HG03175 (cell line): ENCODE measurements around the gene SLC25A41.
"Not testable (repeated sequence)": the region's sequence is repeated elsewhere in the genome, so short reads cannot be mapped to it uniquely, and the experiment has no call there.

Experiments
- ATAC-seq: cut with Tn5 transposase; IDR thresholded peaks from one replicate; pipeline ENCODE4 v1.9.1; 2021; ENCODE audit warnings: mild to moderate bottlenecking, moderate library complexity; ENCODE audit not compliant: unreplicated experiment

SLC25A41 gene

GRCh38 chr19:6412447-6413091 lies 21.0 kb downstream of the SLC25A41 start:
- ATAC-seq: no peak

- ATAC-seq: no peak
These were observed 21.5 kb downstream of the SLC25A41 start for GRCh38 chr19:6412061-6412446.

- ATAC-seq: no peak
These were observed 24.2 kb downstream of the SLC25A41 start for GRCh38 chr19:6409346-6409745.

DNA sequence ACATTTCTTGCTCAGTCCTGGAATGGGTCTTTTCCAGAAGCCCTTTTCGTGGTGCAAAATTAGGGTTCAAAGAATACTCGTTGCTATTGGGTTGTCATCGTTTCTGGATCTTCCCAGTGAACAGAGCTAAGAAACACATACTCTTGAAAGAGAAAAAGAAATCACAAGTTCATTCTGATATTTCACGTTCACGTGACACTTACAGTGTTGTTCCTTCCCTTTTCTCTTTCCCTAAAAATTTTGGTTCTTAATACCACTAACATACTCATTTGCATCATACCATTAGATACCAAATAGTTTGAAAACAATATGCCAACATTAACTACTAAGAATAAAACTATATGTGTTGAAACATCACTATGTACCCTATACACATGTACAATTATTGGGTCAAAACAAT lies 27.2 kb downstream of the SLC25A41 start:
- no peak for ATAC-seq

DNA sequence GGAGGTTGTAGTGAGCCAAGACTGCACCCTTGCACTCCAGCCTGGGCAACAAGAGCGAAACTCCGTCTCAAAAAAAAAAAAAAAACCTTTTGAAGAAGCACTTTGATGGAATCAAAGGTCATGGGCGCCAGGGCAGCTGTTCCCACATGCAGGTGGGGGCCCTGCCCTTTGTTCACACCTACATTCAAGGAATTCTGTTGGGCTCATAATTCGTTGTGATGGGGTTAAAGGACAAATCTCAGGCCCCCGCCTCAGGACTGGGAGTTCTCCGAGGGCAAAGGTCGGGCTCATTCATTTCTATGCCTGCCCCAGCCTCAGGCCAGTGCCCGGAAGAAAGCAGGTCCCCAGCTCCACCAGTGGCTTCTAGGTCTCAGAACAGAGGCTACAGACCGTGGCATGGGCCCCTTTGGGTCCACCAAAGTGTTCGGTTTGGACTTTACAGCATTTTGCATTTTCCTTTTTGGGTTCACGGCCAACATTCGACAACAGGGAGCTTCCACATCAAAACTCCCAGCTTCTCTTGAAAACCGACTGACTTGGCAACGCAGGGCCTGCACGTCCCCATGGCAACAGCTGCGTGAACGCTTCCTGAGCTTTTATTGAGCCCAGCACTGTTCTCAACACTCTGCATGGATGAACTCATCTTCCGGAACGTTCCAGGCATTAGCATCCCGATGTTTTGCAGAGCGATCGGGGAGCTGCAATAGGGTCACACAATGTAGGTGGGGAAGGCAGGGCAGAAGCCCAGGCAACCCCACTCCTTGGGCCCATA lies 30.5 kb downstream of the SLC25A41 start:
- ATAC-seq: no peak

- ATAC-seq: no peak
These were observed 31.5 kb downstream of the SLC25A41 start for GRCh38 chr19:6402058-6402457.

DNA sequence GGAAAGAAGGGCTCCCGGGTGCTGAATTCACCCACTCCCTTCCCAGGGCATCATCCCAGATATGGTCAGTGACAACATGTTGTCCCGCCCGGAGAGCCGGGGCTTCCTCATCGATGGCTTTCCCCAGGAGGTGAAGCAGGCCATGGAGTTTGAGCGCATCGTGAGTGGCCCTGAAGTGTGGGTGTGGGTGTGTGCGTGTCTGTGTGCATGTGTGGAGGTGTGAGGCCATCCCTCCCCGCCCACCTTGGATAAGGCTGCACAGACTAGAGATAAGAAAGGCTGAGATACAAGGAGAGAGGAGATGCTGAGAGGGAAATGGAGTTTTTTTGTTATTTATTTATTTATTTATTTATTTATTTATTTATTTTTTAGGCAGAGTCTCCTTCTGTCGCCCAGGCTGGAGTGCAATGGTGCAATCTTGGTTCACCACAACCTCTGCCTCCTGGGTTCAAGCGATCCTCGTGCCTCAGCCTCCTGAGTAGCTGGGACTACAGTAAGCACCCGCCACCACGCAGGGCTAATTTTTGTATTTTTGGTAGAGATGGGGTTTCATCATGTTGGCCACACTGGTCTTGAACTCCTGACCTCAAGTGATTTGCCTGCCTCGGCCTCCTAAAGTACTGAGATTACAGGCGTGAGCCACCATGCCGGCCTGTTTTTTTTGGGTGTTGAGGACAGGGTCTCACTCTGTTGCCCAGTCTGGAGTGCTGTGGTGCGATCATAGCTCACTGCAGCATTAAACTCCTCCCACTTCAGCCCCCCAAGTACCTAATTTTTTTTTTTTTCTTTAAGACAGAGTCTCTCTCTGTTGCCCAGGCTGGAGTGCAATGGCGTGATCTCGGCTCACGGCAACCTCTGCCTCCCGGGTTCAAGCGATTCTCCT lies 33.3 kb downstream of the SLC25A41 start:
- not testable (repeated sequence) for ATAC-seq

DNA sequence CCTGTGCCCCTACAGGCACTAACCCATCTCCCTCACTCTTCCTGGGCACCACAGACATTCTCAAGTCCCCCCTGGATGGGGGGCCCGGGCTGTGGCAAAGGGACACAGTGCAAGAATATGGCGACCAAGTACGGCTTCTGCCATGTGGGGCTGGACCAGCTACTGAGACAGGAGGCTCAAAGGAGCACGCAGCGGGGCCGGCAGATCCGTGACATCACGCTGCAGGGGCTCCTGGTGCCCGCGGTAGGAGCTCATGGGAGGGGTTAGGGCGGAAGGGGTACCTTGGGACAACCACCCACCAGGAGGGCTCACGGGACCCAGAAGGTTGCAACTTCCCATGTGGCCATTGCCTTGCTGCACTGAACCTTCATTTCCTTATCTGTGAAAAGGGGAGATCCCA lies 37.3 kb downstream of the SLC25A41 start:
- ATAC-seq: no peak

GRCh38 chr19:6394831-6395230 lies 38.7 kb downstream of the SLC25A41 start:
- ATAC-seq: no peak

DNA sequence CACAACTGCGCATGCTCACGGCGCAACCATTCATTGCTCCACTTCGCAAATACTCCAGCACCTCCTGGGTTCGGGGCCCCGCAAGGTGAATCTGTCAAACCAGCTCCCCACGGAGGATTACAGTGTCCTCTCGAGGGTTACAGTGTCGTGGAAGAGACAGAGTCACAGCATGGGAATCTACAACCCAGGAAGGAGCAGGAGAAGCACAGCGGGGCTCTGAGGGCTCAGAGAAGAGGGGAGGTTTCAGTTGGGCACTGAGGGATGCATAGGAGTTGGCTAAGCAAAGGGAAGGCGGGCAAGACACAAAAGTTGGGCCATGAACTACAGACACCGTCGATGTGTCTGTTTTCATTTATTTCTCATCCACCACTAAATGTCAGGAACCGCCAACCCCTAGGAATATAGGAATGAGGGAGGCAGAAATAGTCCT lies 39.6 kb downstream of the SLC25A41 start:
- ATAC-seq: no peak

GRCh38 chr19:6393074-6393982 lies 40.2 kb downstream of the SLC25A41 start, which contains the start of gene GTF2F1:
Gene GTF2F1, minus strand, starts transcription at chr19:6393164. Its CDS starts 169 bp downstream, at chr19:6392995.
- ATAC-seq: peak; percentile 82

GRCh38 chr19:6392221-6393073 lies 41.1 kb downstream of the SLC25A41 start:
- ATAC-seq: no peak

GRCh38 chr19:6387372-6387771 lies 46.2 kb downstream of the SLC25A41 start:
- ATAC-seq: no peak

DNA sequence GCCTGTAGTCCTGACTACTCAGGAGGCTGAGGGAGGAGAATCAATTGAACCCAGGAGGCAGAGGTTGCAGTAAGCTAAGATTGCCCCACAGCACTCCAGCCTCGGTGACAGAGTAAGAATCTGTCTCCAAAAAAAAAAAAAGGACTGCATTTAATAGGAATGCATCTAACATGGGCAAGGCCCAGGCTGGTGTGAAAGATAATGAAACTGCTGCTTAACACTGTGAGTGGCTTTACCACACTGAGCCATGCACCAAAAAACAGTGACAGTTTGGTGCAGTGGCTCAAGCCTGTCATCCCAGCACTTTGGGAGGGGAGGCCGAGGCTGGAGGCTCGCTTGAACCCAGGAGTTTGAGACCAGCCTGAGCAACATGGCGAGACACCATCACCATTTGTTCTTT lies 49.2 kb downstream of the SLC25A41 start:
- ATAC-seq: no peak

GRCh38 chr19:6383188-6383587 lies 50.4 kb downstream of the SLC25A41 start:
- no peak for ATAC-seq

DNA sequence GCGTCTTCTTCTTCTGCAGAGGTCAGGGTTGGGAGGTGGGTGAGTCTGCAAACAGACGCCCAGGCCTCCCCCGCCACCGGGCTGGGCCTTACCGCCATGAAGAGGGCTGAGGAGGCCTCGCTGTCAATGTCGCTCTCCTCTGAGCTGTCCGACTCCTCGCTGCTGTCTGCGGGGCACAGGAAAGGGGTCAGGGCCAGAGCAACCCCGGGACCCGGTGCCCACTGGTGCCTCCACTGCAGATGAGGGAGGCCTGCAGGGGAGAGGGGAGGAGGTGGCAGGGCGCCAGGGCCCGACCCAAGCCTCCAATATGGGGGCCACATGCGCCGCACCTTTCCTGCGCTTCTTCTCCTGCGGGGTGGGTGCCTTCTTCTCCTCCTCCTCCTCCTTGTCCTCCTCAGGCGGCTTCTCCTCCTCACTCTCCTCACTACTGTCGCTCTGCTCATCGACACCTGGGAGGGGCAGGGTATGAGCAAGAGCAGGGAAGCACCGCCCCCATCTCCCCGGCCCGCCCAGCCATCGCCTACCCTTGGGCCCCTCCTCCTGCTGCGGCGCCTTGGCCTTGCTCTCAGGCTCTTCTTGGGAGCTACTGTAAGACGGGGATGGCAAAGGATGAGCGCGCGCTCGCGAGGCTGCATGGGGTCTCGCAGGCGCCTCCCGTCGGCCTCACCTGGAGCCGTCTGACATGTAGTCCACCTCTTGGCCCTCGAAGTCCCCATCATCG lies 52.4 kb downstream of the SLC25A41 start:
- no peak for ATAC-seq

- ATAC-seq: no peak
These were observed 53.8 kb downstream of the SLC25A41 start for GRCh38 chr19:6379744-6380143.

- no peak for ATAC-seq
These were observed 55.1 kb downstream of the SLC25A41 start for GRCh38 chr19:6378486-6378885.

- no peak for ATAC-seq
These were observed 55.5 kb downstream of the SLC25A41 start for GRCh38 chr19:6378041-6378440.
